ENCODE measurements around the gene PCDHGA6. TPM values are rescaled to one million over a fixed set of nuclear protein-coding genes. Genes with fewer than 3 reads are reported as not detected.
A peak's percentile ranks its signal among the peaks of the same experiment; 100 is the strongest.

Gene PCDHGA6
- total and polyA plus RNA-seq, 2 of the 8 experiments (the other 6 are each of a cell fraction or from before 2014, with no cell fraction given): 1.4 to 2.0 TPM

DNA sequence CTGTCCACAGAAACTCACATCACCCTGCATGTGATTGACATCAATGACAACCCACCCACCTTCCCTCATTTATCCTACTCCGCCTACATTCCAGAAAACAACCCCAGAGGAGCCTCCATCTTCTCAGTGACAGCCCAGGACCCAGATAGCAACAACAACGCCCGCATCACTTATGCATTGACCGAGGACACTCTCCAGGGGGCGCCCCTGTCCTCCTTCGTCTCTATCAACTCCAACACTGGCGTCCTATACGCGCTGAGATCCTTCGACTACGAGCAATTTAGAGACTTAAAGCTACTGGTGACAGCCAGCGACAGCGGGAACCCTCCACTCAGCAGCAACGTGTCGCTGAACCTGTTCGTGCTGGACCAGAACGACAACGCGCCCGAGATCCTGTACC is 28.4 kb upstream of the PCDHGA6 start:
- Histone ChIP-seq H2BK120ac (replicated peaks; ENCODE audit: low read depth, low read length) (no peak overlapping the region), H3K36me3 (ENCODE audit: control insufficient read depth in 2 of 4, insufficient read depth in 4 of 4, low read length in 3 of 4) (no peaks in the 10 kb centered on the region; a peak in 2 of 8 replicates), H4K91ac (replicated peaks; ENCODE audit: insufficient read length, low read length) (no peak overlapping the region), H3K56ac (replicated peaks; ENCODE audit: insufficient read length, low read depth, low read length) (no peak overlapping the region), H3K4me2 (ENCODE audit: insufficient read depth in 1 of 2, low read depth in 2 of 2, low read length in 2 of 2) (no peak overlapping the region), H2BK20ac (ENCODE audit: low read length) (no peak overlapping the region), H3K9ac (replicated peaks in 1 of 4; ENCODE audit: extremely low read depth in 1 of 4, low read depth in 3 of 4, low read length in 3 of 4) (no peak overlapping the region), H3K23ac (ENCODE audit: insufficient read length) (no peak overlapping the region), H3K4ac (replicated peaks; ENCODE audit: insufficient read length, low read depth, low read length) (no peak overlapping the region), H3K18ac (ENCODE audit: extremely low read depth, low read length) (no peak overlapping the region), H3K14ac (ENCODE audit: insufficient read length) (no peak overlapping the region), H3K4me1 (replicated peaks in 1 of 4; ENCODE audit: control insufficient read depth in 3 of 4, insufficient read depth in 4 of 4, low read length in 3 of 4) (peaks cover 0 to 4% (median under 1%) of the 10 kb centered on the region in 4 experiments; a peak in 1 of 7 replicates), H4K20me1 (replicated peaks in 1 of 2; ENCODE audit: control insufficient read depth in 1 of 2, insufficient read depth in 2 of 2, low read length in 2 of 2) (no peaks in the 10 kb centered on the region), H4K5ac (ENCODE audit: insufficient read length, low read depth, low read length) (no peak overlapping the region), H3K79me2 (ENCODE audit: control insufficient read depth in 1 of 2, insufficient read depth in 2 of 2, low read length in 2 of 2) (no peaks in the 10 kb centered on the region), H2BK12ac (ENCODE audit: low read depth, low read length) (no peak overlapping the region), H2BK15ac (ENCODE audit: low read length) (no peak overlapping the region), H3K9me3 (ENCODE audit: insufficient read depth in 2 of 2, low read depth in 1 of 2, low read length in 1 of 2) (peaks cover 19 to 28% of the 10 kb centered on the region in 2 experiments; a peak in 3 of 4 replicates), H3K23me2 (ENCODE audit: low read depth, low read length) (no peaks in the 10 kb centered on the region), H3K4me3 (ENCODE audit: extremely low read depth in 1 of 4, insufficient read depth in 2 of 4, low read depth in 3 of 4, low read length in 4 of 4) (no peak overlapping the region), H3K27me3 (replicated peaks in 1 of 4; ENCODE audit: control insufficient read depth in 3 of 4, extremely low read depth in 1 of 4, insufficient read depth in 3 of 4, low read length in 3 of 4) (no peaks in the 10 kb centered on the region), H4K8ac (ENCODE audit: extremely low read depth, insufficient read depth, low read length) (no peak overlapping the region), H2BK5ac (ENCODE audit: low read depth, low read length) (no peak overlapping the region), H2AK5ac (ENCODE audit: low read depth, low read length) (no peak overlapping the region), H3K27ac (ENCODE audit: low read depth, low read length) (no peak overlapping the region), H3K79me1 (ENCODE audit: low read depth, low read length) (no peaks in the 10 kb centered on the region), H2AFZ (ENCODE audit: low read length) (no peak overlapping the region)
- TF ChIP-seq ASH2L (IDR thresholded peaks at IDR 0.05; ENCODE audit: low read length): no peak
- TF ChIP-seq, protein P1, sequence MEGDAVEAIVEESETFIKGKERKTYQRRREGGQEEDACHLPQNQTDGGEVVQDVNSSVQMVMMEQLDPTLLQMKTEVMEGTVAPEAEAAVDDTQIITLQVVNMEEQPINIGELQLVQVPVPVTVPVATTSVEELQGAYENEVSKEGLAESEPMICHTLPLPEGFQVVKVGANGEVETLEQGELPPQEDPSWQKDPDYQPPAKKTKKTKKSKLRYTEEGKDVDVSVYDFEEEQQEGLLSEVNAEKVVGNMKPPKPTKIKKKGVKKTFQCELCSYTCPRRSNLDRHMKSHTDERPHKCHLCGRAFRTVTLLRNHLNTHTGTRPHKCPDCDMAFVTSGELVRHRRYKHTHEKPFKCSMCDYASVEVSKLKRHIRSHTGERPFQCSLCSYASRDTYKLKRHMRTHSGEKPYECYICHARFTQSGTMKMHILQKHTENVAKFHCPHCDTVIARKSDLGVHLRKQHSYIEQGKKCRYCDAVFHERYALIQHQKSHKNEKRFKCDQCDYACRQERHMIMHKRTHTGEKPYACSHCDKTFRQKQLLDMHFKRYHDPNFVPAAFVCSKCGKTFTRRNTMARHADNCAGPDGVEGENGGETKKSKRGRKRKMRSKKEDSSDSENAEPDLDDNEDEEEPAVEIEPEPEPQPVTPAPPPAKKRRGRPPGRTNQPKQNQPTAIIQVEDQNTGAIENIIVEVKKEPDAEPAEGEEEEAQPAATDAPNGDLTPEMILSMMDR (IDR thresholded peaks at IDR 0.05; ENCODE audit: control extremely low read depth in 1 of 3, insufficient read depth in 1 of 3, low read depth in 1 of 3, low read length in 3 of 3): peak in 2 of 3 experiments; percentile 11 to 14; a peak in 2 of 4 replicates
- FAIRE-seq: no peak
- CTCF ChIA-PET (ENCODE audit: partially characterized antibody): interaction anchor here (1.3 to 4.8 kb wide), 10 partner anchors 10 to 153 kb away, joined by 4 to 21 read pairs (median 12); partner anchors contain the start of genes PCDHB10, PCDHB14, PCDHB15 and TAF7
- 86% methylated on average over 11 of the region's 20 CpGs; no CpG with 5 or more reads in 1 of the 2 experiments for WGBS, 2 experiments (ENCODE audit: extremely low coverage in 1 of 2, insufficient coverage in 1 of 2, insufficient read length in 1 of 2, insufficient replicate concordance in 2 of 2, low coverage in 1 of 2, low lambda C conversion rate in 2 of 2, missing lambda C conversion rate in 1 of 2)
- POLR2A ChIA-PET (ENCODE audit: partially characterized antibody): no interaction called here
- DNase-seq (ENCODE audit: low read depth in 1 of 2, low spot score in 2 of 2): no peak

Data from H1 (cell line).